ENCODE results near the gene TESMIN.

The TESMIN gene

DNA sequence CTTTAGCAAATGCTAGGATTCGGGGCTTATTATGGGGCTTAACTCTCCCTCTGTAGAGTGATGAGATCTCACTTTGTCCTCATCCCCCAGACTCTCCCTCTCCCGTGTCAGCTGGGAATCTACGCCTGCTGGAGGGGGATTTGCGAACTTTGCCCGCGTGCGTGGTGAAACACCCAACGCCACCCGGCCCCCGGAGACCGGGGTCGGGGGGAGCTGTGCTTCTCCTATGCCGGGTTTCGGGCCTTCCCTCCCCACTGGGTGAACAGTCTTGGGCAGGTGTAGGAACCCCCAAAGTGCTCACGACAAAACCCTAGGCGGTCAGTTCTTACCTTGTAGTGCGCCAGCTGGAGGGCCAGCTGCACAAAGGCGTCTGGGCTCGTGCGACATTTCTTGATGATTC, 21.6 kb upstream of the TESMIN start:
- DNase-seq (ENCODE audit: insufficient read length, low spot score) (no peak), FAIRE-seq (no peak)
- TF ChIP-seq, protein P1, sequence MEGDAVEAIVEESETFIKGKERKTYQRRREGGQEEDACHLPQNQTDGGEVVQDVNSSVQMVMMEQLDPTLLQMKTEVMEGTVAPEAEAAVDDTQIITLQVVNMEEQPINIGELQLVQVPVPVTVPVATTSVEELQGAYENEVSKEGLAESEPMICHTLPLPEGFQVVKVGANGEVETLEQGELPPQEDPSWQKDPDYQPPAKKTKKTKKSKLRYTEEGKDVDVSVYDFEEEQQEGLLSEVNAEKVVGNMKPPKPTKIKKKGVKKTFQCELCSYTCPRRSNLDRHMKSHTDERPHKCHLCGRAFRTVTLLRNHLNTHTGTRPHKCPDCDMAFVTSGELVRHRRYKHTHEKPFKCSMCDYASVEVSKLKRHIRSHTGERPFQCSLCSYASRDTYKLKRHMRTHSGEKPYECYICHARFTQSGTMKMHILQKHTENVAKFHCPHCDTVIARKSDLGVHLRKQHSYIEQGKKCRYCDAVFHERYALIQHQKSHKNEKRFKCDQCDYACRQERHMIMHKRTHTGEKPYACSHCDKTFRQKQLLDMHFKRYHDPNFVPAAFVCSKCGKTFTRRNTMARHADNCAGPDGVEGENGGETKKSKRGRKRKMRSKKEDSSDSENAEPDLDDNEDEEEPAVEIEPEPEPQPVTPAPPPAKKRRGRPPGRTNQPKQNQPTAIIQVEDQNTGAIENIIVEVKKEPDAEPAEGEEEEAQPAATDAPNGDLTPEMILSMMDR (IDR thresholded peaks at IDR 0.05; ENCODE audit: insufficient read depth, missing control alignments), result no peak

DNA sequence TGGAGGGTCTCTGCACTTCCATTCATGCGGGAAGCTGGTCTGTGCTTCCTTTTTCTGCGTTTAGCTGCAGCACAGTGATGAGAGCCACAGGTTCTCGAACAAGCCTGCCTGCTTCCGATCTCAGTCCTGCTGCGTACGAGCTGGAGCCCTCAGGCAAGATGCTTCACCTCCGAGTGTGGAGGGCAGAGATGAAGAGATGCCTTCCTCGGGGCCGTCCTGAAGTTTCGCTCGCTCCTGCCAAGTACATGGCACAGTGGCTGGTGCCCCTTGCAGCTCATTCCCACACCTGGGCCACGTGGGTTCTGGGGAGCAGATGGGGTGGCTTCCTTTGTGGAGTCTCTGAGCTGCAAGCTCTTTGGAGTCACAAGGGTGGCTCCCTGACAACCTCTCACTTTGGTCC, 19.5 kb upstream of the TESMIN start:
- TF ChIP-seq, protein P1 (IDR thresholded peaks at IDR 0.05; ENCODE audit: insufficient read depth, missing control alignments), result no peak
- no peak for FAIRE-seq

DNA sequence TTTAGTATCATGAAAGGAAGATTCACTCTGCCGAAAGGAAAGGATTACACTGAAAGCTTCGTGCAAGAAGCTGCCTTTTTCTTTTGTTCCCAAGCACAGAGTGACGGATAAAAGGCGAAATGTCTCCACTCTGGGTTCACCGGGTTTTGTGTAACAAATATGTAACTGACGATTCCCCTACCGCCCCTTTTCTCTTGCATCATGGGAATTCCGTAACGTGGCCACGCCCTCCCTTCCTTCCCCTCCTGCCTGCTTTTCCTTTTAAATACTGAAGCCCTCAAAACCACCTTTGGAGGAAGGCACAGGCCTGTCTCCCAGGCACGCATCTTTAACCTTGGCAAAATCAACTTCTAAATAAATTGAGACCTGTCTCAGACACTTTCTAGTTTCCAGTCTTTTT, 16.4 kb upstream of the TESMIN start:
- FAIRE-seq (no peak), DNase-seq (ENCODE audit: insufficient read length, low spot score) (no peak)
- TF ChIP-seq, protein P1 (IDR thresholded peaks at IDR 0.05; ENCODE audit: insufficient read depth, missing control alignments), result no peak

More for the DNA sequence above, 19.5 kb upstream of the TESMIN start:
- no peak for DNase-seq (ENCODE audit: insufficient read length, low spot score)

DNA sequence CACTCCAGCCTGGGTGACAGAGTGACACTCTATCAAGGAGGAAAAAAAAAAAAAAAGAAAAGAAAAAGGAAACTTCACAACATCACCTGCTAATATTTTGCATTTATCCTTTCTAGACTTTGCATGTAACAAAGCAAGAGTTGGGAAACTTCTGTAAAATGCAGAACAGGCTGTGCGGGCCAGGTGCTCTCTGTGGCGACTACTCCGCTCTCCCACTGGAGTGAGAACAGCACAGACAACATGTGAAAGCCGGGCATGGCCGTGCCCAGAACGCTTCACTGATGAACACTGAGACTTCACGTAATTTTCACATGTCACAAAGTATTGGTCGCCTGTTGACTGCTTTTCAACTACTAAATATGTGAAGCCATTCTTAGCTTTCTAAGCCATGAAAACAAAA, 15.5 kb upstream of the TESMIN start:
- TF ChIP-seq, protein P1 (IDR thresholded peaks at IDR 0.05; ENCODE audit: insufficient read depth, missing control alignments), result no peak
- no peak for FAIRE-seq

DNA sequence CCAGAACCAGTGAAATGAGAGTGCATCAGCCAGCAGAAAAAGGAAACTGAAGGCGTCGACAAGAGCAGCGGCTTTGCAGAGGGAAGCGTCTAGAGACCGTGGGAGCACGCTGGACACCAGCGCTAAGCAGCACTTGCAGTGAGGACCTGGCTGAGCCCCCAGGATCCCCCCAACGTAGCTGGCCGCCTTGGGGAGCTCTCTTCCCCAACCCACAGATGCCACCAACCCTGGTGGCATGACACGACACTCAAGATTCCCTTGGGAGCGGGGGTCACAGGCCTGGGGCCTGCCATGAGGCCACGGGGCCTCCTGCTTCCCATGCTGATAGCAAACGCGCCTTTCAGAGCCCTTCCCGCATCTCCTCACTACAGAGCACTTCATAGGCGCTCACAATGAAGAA, 13.4 kb upstream of the TESMIN start:
- FAIRE-seq (no peak), DNase-seq (ENCODE audit: insufficient read length, low spot score) (no peak)
- TF ChIP-seq, protein P1 (IDR thresholded peaks at IDR 0.05; ENCODE audit: insufficient read depth, missing control alignments), result no peak

More for the DNA sequence above, 15.5 kb upstream of the TESMIN start:
- DNase-seq (ENCODE audit: insufficient read length, low spot score), result no peak

DNA sequence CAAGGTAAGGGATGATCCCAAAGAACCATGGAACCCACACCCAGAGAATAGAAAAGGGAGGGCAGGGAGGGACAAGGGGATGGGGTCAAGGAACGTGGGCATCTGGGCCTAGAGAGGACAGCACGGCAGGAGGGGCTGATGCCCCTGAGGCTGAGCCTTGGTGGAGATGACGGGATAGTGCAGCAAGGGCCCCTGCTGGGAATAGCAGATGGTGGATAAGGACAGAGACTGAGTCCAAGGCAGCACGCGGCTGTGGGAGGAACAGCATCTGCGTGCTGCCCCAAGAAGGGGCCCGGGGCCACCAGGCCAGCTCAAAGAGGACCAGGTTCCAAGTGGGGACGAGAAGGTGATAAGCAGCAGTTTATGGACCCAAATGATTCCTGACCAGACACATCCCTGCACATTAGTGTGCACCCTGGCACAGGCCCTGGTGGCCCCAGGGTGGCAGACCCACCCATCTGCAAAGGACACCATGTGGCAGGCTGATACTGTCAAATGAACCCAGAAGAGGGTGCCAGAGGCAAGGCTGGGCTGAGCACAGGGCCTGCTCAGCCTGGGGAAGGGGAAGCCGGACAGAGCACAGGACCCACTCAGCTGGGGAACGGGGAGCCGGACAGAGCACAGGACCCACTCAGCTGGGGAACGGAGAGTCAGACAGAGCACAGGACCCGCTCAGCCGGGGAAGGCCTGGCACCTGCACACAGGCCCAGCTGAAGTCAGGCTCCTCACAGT, 12.8 kb upstream of the TESMIN start:
- TF ChIP-seq, protein P1 (IDR thresholded peaks at IDR 0.05; ENCODE audit: insufficient read depth, missing control alignments), result no peak
- DNase-seq (ENCODE audit: insufficient read length, low spot score) (no peak), FAIRE-seq (no peak)

DNA sequence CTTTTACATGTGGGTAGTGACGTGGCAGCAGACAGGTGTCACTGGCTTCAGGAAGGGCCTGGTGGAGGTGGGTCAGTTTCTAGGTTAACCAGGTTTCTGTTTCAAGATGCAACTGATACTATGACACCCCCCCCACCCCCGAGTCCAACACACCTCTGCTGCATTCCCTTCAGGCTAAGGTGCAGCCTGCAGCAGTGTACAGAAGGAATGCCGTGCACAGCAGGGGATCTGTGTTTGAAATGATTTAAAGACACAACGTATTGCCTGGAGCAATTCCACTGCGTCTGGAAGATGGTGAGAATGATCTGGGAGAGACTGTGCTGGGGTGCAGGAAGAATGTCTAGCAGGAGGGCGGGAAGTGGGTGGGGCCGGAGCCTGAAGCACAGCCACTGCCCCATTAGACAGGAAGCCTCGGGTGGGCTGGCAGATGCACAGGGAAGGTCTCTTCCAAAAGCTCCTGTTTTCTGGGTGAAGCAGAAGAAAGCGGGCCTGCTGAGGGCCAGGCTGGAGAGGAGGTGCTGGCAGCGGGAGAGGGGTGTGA, 11.9 kb upstream of the TESMIN start:
- TF ChIP-seq, protein P1 (IDR thresholded peaks at IDR 0.05; ENCODE audit: insufficient read depth, missing control alignments), result no peak
- DNase-seq (ENCODE audit: insufficient read length, low spot score) (no peak), FAIRE-seq (no peak)

All from D721Med (cell line).